ENCODE results near the gene PPFIA4.
"Not testable (repeated sequence)": the region's sequence is repeated elsewhere in the genome, so short reads cannot be mapped to it uniquely, and the experiment has no call there.

Gene PPFIA4
- 0.86 to 1.6 (median 1.4) reads per million in 3 donors for total RNA-seq

- Histone ChIP-seq H3K4me1 (ENCODE audit: control insufficient read depth, insufficient read depth, low read length, poor library complexity, severe bottlenecking) (peaks cover 10% of the 10 kb centered on the region), H3K36me3 (ENCODE audit: control insufficient read depth, insufficient read depth, low read length) (peaks cover 16% of the 10 kb centered on the region), H3K27ac (ENCODE audit: insufficient read depth, low read length, poor library complexity, severe bottlenecking) (peak within 1 kb of the TSS; percentile 43), H3K27me3 (replicated peaks; ENCODE audit: control insufficient read depth, insufficient read depth, low read length, poor library complexity, severe bottlenecking) (no peaks in the 10 kb centered on the region), H3K9me3 (ENCODE audit: control insufficient read depth, low read length) (no peaks in the 10 kb centered on the region), H3K4me3 (ENCODE audit: insufficient read depth, low read depth, low read length, poor library complexity, severe bottlenecking) (peak within 1 kb of the TSS; percentile 73)
- DNase-seq: peak; percentile 76 to 78 (median 77)
Measured at GRCh38 chr1:203026031-203026665, at the start of gene PPFIA4. PPFIA4 (plus strand) TSS chr1:203026491; CDS start chr1:203039009, 12,518 bp downstream.

GRCh38 chr1:202976633-202977032 lies 49.7 kb upstream of the PPFIA4 start:
- H3K9me3 ChIP-seq (ENCODE audit: control insufficient read depth, low read length): no peaks in the 10 kb centered on the region
- DNase-seq: no peak
- H3K4me1 ChIP-seq (ENCODE audit: control insufficient read depth, insufficient read depth, low read length, poor library complexity, severe bottlenecking): no peaks in the 10 kb centered on the region
- H3K27ac ChIP-seq (ENCODE audit: insufficient read depth, low read length, poor library complexity, severe bottlenecking): no peak overlapping the region
- no peaks in the 10 kb centered on the region for H3K36me3 ChIP-seq (ENCODE audit: control insufficient read depth, insufficient read depth, low read length)
- H3K4me3 ChIP-seq (ENCODE audit: insufficient read depth, low read depth, low read length, poor library complexity, severe bottlenecking): no peak overlapping the region
- peaks cover 3% of the 10 kb centered on the region for H3K27me3 ChIP-seq (replicated peaks; ENCODE audit: control insufficient read depth, insufficient read depth, low read length, poor library complexity, severe bottlenecking)

- peaks cover 3% of the 10 kb centered on the region for H3K27me3 ChIP-seq (replicated peaks; ENCODE audit: control insufficient read depth, insufficient read depth, low read length, poor library complexity, severe bottlenecking)
- H3K36me3 ChIP-seq (ENCODE audit: control insufficient read depth, insufficient read depth, low read length): no peaks in the 10 kb centered on the region
- DNase-seq: no peak
- no peak overlapping the region for H3K27ac ChIP-seq (ENCODE audit: insufficient read depth, low read length, poor library complexity, severe bottlenecking)
- H3K9me3 ChIP-seq (ENCODE audit: control insufficient read depth, low read length): no peaks in the 10 kb centered on the region
- H3K4me3 ChIP-seq (ENCODE audit: insufficient read depth, low read depth, low read length, poor library complexity, severe bottlenecking): no peak overlapping the region
- no peaks in the 10 kb centered on the region for H3K4me1 ChIP-seq (ENCODE audit: control insufficient read depth, insufficient read depth, low read length, poor library complexity, severe bottlenecking)
Measured at GRCh38 chr1:202979459-202979858, 46.8 kb upstream of the PPFIA4 start.

GRCh38 chr1:202981939-202982338 lies 44.4 kb upstream of the PPFIA4 start:
- Histone ChIP-seq H3K4me1 (ENCODE audit: control insufficient read depth, insufficient read depth, low read length, poor library complexity, severe bottlenecking) (no peaks in the 10 kb centered on the region), H3K9me3 (ENCODE audit: control insufficient read depth, low read length) (no peaks in the 10 kb centered on the region), H3K27ac (ENCODE audit: insufficient read depth, low read length, poor library complexity, severe bottlenecking) (no peak overlapping the region), H3K36me3 (ENCODE audit: control insufficient read depth, insufficient read depth, low read length) (no peaks in the 10 kb centered on the region), H3K27me3 (replicated peaks; ENCODE audit: control insufficient read depth, insufficient read depth, low read length, poor library complexity, severe bottlenecking) (peaks cover 3% of the 10 kb centered on the region), H3K4me3 (ENCODE audit: insufficient read depth, low read depth, low read length, poor library complexity, severe bottlenecking) (no peak overlapping the region)
- no peak for DNase-seq

- DNase-seq: no peak
Measured at GRCh38 chr1:202982715-202983430, 43.4 kb upstream of the PPFIA4 start.

GRCh38 chr1:202986120-202986519 lies 40.2 kb upstream of the PPFIA4 start:
- not testable (repeated sequence) for DNase-seq; H3K4me3 ChIP-seq (ENCODE audit: insufficient read depth, low read depth, low read length, poor library complexity, severe bottlenecking); H3K9me3 ChIP-seq (ENCODE audit: control insufficient read depth, low read length); H3K36me3 ChIP-seq (ENCODE audit: control insufficient read depth, insufficient read depth, low read length); H3K4me1 ChIP-seq (ENCODE audit: control insufficient read depth, insufficient read depth, low read length, poor library complexity, severe bottlenecking); H3K27me3 ChIP-seq (replicated peaks; ENCODE audit: control insufficient read depth, insufficient read depth, low read length, poor library complexity, severe bottlenecking); H3K27ac ChIP-seq (ENCODE audit: insufficient read depth, low read length, poor library complexity, severe bottlenecking)

More at GRCh38 chr1:202982715-202983430, 43.4 kb upstream of the PPFIA4 start:
- Histone ChIP-seq H3K9me3 (ENCODE audit: control insufficient read depth, low read length) (no peaks in the 10 kb centered on the region), H3K36me3 (ENCODE audit: control insufficient read depth, insufficient read depth, low read length) (no peaks in the 10 kb centered on the region), H3K4me1 (ENCODE audit: control insufficient read depth, insufficient read depth, low read length, poor library complexity, severe bottlenecking) (no peaks in the 10 kb centered on the region), H3K27me3 (replicated peaks; ENCODE audit: control insufficient read depth, insufficient read depth, low read length, poor library complexity, severe bottlenecking) (peaks cover 3% of the 10 kb centered on the region), H3K4me3 (ENCODE audit: insufficient read depth, low read depth, low read length, poor library complexity, severe bottlenecking) (no peak overlapping the region), H3K27ac (ENCODE audit: insufficient read depth, low read length, poor library complexity, severe bottlenecking) (no peak overlapping the region)

- Histone ChIP-seq H3K36me3 (ENCODE audit: control insufficient read depth, insufficient read depth, low read length) (no peaks in the 10 kb centered on the region), H3K4me3 (ENCODE audit: insufficient read depth, low read depth, low read length, poor library complexity, severe bottlenecking) (no peak overlapping the region), H3K27ac (ENCODE audit: insufficient read depth, low read length, poor library complexity, severe bottlenecking) (no peak overlapping the region), H3K27me3 (replicated peaks; ENCODE audit: control insufficient read depth, insufficient read depth, low read length, poor library complexity, severe bottlenecking) (no peaks in the 10 kb centered on the region), H3K4me1 (ENCODE audit: control insufficient read depth, insufficient read depth, low read length, poor library complexity, severe bottlenecking) (no peaks in the 10 kb centered on the region), H3K9me3 (ENCODE audit: control insufficient read depth, low read length) (no peaks in the 10 kb centered on the region)
- no peak for DNase-seq
Measured at GRCh38 chr1:202987255-202987654, 39.0 kb upstream of the PPFIA4 start.

- Histone ChIP-seq H3K4me1 (ENCODE audit: control insufficient read depth, insufficient read depth, low read length, poor library complexity, severe bottlenecking) (no peaks in the 10 kb centered on the region), H3K9me3 (ENCODE audit: control insufficient read depth, low read length) (no peaks in the 10 kb centered on the region), H3K27ac (ENCODE audit: insufficient read depth, low read length, poor library complexity, severe bottlenecking) (no peak overlapping the region), H3K36me3 (ENCODE audit: control insufficient read depth, insufficient read depth, low read length) (no peaks in the 10 kb centered on the region), H3K4me3 (ENCODE audit: insufficient read depth, low read depth, low read length, poor library complexity, severe bottlenecking) (no peak overlapping the region), H3K27me3 (replicated peaks; ENCODE audit: control insufficient read depth, insufficient read depth, low read length, poor library complexity, severe bottlenecking) (no peaks in the 10 kb centered on the region)
- no peak for DNase-seq
Measured at GRCh38 chr1:202987922-202988583, 38.2 kb upstream of the PPFIA4 start.

- no peak overlapping the region for H3K4me3 ChIP-seq (ENCODE audit: insufficient read depth, low read depth, low read length, poor library complexity, severe bottlenecking)
- DNase-seq: no peak
- no peaks in the 10 kb centered on the region for H3K9me3 ChIP-seq (ENCODE audit: control insufficient read depth, low read length)
- no peak overlapping the region for H3K27ac ChIP-seq (ENCODE audit: insufficient read depth, low read length, poor library complexity, severe bottlenecking)
- H3K27me3 ChIP-seq (replicated peaks; ENCODE audit: control insufficient read depth, insufficient read depth, low read length, poor library complexity, severe bottlenecking): no peaks in the 10 kb centered on the region
- no peaks in the 10 kb centered on the region for H3K4me1 ChIP-seq (ENCODE audit: control insufficient read depth, insufficient read depth, low read length, poor library complexity, severe bottlenecking)
- no peaks in the 10 kb centered on the region for H3K36me3 ChIP-seq (ENCODE audit: control insufficient read depth, insufficient read depth, low read length)
Measured at GRCh38 chr1:202989879-202990278, 36.4 kb upstream of the PPFIA4 start.

GRCh38 chr1:202991112-202991511 lies 35.2 kb upstream of the PPFIA4 start:
- no peaks in the 10 kb centered on the region for H3K9me3 ChIP-seq (ENCODE audit: control insufficient read depth, low read length)
- no peak overlapping the region for H3K27ac ChIP-seq (ENCODE audit: insufficient read depth, low read length, poor library complexity, severe bottlenecking)
- no peak for DNase-seq
- no peaks in the 10 kb centered on the region for H3K4me1 ChIP-seq (ENCODE audit: control insufficient read depth, insufficient read depth, low read length, poor library complexity, severe bottlenecking)
- H3K4me3 ChIP-seq (ENCODE audit: insufficient read depth, low read depth, low read length, poor library complexity, severe bottlenecking): no peak overlapping the region
- no peaks in the 10 kb centered on the region for H3K36me3 ChIP-seq (ENCODE audit: control insufficient read depth, insufficient read depth, low read length)
- H3K27me3 ChIP-seq (replicated peaks; ENCODE audit: control insufficient read depth, insufficient read depth, low read length, poor library complexity, severe bottlenecking): no peaks in the 10 kb centered on the region
